ENCODE data around the gene BCL2.
"Not testable (repeated sequence)": the region's sequence is repeated elsewhere in the genome, so short reads cannot be mapped to it uniquely, and the experiment has no call there.

Gene BCL2

DNA sequence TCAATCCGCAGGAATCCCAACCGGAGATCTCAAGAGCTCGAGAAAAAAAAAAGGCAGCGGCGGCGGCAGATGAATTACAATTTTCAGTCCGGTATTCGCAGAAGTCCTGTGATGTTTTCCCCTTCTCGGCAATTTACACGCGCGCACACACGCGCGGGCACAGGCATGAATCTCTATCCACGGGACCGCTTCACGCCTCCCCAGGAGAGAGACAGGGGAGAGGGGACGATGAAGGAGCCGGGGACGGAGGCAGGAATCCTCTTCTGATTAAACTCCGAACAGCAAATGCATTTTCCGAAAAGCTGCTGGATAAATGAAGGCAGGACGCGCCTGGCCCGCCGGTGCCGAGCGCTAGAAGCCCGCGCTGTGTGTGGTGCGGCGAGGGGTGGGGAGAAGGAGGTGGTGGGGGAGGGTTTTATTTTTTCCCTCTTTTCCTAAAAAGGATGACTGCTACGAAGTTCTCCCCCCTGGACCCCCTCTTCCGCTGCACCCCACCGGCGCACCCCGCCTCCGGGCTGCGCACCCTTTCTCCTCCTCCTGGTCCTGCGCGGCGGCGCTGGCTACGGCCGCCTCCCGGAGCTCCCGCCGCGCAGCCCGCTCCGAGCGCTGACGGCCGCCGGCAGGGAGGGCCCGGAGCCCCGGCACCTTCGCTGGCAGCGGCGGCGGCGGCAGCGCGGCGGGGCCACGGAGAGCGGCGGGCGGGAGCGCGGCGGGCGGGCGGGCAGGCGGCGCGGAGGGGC is at the start of gene BCL2:
BCL2 (minus strand) TSS at position 387 of the 740 bp plus-strand sequence.
- ATAC-seq, result peak; percentile 29
- no peak for DNase-seq

DNA sequence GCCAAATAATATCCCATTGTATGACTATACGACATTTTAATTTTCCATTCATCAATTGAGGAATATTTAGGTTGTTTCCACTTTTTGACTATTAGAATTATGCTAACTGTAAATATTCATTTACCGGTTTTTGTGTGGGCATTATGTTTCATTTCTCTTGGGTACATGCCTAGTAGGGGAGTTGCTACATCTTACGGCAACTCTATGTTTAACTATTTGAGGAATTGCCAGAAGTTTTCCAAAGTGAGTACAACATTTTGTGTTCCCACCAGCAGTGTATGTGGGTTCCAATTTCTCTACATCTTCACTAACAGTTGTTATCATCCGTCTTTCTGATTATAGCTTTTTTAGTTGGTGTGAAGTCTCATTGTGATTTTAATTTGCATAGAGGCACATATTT is 49.0 kb upstream of the BCL2 start:
- DNase-seq, result no peak
- ATAC-seq, result no peak

DNA sequence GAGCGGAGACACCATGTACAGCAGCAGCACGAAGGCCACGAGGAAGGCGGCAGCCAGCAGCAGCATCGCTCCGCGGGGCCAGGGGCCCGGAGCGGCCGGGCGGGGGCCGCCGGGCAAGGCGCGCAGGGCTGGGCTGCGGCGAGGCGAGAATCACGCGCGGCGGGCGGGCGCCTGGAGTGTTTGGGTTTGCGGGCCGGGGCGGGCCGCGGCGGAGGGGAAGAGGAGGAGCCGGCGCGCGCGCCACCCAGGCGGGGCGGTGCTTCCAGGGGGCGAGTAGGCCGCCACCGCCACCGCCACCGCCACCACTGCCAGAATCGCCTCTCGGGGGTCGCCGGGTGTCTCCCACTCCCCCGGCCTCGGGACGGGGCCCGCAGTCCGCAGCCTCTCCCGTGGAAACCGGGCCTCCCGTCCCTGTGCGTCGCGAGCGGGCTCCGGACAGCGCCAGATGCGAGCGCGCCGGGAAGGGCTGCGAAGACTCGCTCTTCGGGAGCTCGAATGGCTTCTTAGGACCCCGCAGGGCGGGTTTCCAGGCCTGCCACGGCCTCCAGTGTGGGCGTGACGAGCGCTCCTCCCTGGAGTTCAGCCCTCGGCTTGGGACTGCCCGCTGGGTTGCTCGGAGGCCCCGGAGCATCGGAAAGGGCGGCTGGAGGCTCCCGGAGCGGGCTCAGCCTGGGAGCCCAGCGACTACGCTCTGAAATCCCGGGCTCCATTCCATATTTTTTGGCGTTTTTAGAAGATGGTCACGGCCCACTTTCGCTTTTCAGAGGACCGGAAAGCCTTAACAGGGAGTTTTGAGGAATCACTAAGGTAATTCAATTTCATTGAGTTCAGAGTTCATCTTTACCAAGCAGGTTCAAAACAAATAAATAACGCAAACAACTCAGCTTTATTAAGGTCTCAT is 47.7 kb upstream of the BCL2 start, which contains the start of gene KDSR:
KDSR (minus strand) TSS at position 154 of the 901 bp plus-strand sequence; CDS start at position 66, 88 bp downstream.
- DNase-seq, result peak; percentile 88
- ATAC-seq, result peak; percentile 81

DNA sequence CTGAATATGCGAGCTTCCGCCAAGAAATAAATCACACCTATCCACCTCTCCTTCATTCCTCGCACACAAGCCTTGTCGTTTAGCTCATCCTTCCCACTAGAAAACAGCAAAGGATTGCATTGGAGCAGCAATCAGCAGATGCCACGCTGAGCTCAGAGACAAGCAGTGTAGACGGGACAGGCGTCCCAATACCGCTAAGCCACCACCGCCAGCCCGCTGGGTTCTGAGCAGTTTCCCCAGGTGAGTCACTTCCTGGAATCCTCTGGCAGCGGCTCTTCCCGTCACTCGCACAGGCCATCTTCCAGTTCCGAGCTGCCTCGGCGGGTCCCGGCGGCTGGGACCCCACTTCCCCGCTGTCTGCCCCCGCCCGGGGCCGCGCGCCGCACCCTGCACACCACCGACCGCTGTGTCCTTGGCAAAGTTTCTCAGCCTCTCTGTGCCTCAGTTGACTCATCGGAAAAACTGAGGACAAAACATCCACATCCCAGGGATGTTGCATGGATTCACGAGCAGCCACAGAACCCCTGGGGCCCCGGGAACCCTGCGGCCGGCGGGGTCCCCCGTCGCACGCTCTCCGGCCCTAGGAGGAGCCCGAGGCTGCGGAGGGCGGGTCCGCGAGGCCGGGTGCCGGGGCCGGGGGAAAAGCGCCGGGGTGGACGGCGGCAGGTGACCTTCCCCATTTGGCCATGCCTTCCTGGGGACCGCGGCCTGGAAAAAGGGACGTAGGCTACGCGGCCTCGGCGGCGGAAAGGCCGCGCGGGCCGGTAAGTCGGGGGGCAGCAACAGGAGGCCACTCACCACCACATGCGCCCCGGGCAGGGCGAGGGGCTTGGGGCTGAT is 46.9 kb upstream of the BCL2 start:
- DNase-seq (peak; percentile 75), ATAC-seq (peak; percentile 76)

DNA sequence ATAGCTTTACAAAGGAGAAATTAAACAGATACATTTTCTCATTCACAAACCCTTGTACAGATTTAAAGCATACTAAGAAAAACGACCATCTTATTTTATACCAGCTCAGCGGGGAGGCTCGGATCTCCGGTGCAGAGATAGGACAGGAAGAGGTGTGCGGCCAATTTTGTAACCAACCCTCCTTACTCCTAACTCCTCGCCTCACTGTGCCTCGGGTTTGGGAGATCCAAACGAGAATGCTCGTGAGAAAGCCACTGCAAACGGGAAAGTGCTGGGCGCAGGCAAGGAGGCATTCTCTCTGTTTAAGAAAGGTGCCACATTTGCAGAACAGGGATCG is 46.3 kb upstream of the BCL2 start:
- DNase-seq, result peak; percentile 27
- ATAC-seq, result no peak

GRCh38 chr18:63363951-63364350 is 44.4 kb upstream of the BCL2 start:
- ATAC-seq (no peak), DNase-seq (no peak)

GRCh38 chr18:63363420-63363819 is 43.9 kb upstream of the BCL2 start:
- not testable (repeated sequence) for DNase-seq, ATAC-seq

- no peak for DNase-seq
Measured at GRCh38 chr18:63356272-63356896, 36.8 kb upstream of the BCL2 start.

GRCh38 chr18:63350230-63350629 is 30.7 kb upstream of the BCL2 start:
- DNase-seq (no peak), ATAC-seq (no peak)

More at GRCh38 chr18:63356272-63356896, 36.8 kb upstream of the BCL2 start:
- no peak for ATAC-seq

- DNase-seq, result no peak
- no peak for ATAC-seq
Measured at GRCh38 chr18:63348508-63349136, 29.1 kb upstream of the BCL2 start.

DNA sequence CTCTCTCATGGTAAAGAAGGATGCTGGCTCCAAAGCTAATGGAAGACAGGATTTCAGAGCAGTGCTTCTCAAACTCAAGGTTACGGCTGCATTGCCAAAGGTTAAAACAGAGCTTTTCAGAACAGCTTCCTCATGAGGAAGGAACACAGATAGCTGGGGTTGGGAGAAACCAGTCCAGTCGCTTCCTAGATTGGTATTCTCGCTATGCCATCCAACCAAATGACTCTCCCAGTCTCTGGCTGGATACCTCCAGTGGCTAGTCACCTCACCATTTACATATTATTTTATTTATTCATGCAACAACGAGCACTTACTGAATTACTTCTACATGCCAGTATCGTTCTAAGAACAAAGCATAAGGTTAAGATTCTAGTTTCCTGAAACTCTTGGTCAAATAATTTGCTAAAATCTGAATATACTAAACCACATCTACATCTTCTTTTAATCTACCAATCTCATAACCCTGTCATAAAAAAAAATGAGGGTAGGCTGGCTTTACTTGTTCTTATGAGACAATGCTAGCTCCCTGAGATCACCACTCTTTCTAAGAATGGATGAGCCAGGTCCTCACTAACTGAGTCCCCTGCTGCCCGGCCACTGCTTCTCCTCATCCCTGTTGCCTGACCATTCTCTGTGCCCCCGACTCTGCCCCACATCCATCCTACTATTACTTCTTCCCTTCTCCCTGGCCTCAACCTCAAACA is 27.1 kb upstream of the BCL2 start:
- DNase-seq (no peak), ATAC-seq (no peak)

GRCh38 chr18:63346031-63346430 is 26.5 kb upstream of the BCL2 start:
- no peak for ATAC-seq

GRCh38 chr18:63344918-63345317 is 25.3 kb upstream of the BCL2 start:
- DNase-seq (no peak), ATAC-seq (no peak)

More at GRCh38 chr18:63346031-63346430, 26.5 kb upstream of the BCL2 start:
- no peak for DNase-seq

GRCh38 chr18:63344263-63344662 is 24.7 kb upstream of the BCL2 start:
- DNase-seq, result no peak
- no peak for ATAC-seq

- ATAC-seq (peak; percentile 55), DNase-seq (peak; percentile 22)
Measured at GRCh38 chr18:63342206-63342605, 22.6 kb upstream of the BCL2 start.

GRCh38 chr18:63339920-63340484 is 20.4 kb upstream of the BCL2 start:
- ATAC-seq, result no peak
- DNase-seq, result peak; percentile 38

DNA sequence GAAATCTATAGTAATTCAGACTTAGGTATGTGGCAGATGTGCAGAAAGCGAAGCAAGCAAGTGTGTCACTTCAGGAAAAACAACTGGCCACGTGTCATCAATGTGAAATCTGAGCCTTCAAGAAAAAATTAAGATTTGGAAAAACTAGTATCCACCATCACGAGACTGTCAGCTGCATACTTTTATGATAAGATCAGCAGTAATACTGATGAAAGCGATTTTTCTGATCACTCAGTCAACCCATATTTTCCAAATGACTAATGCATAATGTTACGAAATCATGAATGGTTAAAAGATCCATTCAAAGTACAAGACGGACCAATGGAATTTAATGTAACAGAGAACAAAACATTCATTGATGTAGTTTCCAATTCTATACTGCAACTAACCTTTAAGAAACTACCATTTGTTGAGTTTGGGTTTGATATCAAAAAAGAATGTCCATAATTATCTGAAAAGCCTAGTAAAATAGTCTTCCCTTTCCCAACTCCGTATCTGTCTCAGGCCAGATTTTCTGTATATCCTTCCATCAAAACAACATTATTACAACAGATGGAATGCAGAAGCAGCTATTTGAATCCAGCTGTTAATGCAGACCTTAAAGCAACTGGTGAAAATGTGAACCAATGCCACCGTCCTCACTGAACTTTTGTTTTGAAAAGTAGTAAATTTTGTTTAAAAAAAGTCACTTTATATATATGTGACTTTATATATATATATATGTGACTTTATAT is 17.0 kb upstream of the BCL2 start:
- no peak for ATAC-seq

GRCh38 chr18:63331105-63331504 is 11.5 kb upstream of the BCL2 start:
- DNase-seq (no peak), ATAC-seq (no peak)

More for the DNA sequence above, 17.0 kb upstream of the BCL2 start:
- DNase-seq, result no peak

- DNase-seq, result no peak
- no peak for ATAC-seq
Measured at GRCh38 chr18:63329431-63330145, 10.0 kb upstream of the BCL2 start.

Data from stimulated activated naive CD8-positive, alpha-beta T cell treated with anti-CD3 and anti-CD28 coated beads, Interleukin-15, Interleukin-2, amounts not matched to agents 100 U/mL and 50 U/mL, for 24 hours (primary cell).